Esophagus muscularis mucosa (tissue), 3 donors: ENCODE results near the gene ARID5B.

Source experiments
- POLR2AphosphoS5 ChIP-seq, 2 donors: sonication (generic); formaldehyde crosslinking; IDR thresholded peaks; one replicate each; pipeline ENCODE4 v1.6.1; 2017; ENCODE audit warnings: antibody characterized with exemption in 2 of 2
- TF ChIP-seq, protein P1 (sequence below), 3 experiments: fragments of 200-600 bp in 2 of 3; fragments of 450-650 bp in 1 of 3; sonication (generic) in 2 of 3; IDR thresholded peaks; one replicate each; pipeline ENCODE4 v1.5.1; 2017 to 2019; ENCODE audit warnings: antibody characterized with exemption in 3 of 3, mild to moderate bottlenecking in 2 of 3, moderate library complexity in 1 of 3

DNA sequence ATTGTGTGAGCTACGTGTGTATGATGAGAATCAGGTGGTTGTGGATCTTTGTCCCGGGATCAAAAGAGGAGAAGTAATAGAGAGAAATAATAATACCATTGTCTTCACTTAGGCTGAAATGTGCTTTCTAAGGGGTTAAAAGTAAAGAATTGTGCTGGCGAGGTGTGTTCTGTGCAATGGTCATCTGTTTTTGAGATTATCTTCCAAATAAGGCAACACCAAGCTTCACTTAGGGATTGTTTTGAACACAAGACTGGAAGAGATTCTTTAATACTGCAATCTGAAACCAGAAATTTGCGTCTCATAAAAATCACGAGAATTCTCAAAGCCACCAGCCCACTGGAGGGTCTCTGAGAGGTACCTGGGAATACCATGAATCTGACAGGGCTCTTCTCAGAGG is 84.2 kb downstream of the ARID5B start:
- no peak for TF ChIP-seq POLR2AphosphoS5 (IDR thresholded peaks at IDR 0.05)
- TF ChIP-seq, protein P1, sequence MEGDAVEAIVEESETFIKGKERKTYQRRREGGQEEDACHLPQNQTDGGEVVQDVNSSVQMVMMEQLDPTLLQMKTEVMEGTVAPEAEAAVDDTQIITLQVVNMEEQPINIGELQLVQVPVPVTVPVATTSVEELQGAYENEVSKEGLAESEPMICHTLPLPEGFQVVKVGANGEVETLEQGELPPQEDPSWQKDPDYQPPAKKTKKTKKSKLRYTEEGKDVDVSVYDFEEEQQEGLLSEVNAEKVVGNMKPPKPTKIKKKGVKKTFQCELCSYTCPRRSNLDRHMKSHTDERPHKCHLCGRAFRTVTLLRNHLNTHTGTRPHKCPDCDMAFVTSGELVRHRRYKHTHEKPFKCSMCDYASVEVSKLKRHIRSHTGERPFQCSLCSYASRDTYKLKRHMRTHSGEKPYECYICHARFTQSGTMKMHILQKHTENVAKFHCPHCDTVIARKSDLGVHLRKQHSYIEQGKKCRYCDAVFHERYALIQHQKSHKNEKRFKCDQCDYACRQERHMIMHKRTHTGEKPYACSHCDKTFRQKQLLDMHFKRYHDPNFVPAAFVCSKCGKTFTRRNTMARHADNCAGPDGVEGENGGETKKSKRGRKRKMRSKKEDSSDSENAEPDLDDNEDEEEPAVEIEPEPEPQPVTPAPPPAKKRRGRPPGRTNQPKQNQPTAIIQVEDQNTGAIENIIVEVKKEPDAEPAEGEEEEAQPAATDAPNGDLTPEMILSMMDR (IDR thresholded peaks at IDR 0.05) = no peak
